Upper lobe of right lung (tissue), 1 donor: Measurements from ENCODE around the gene SKOR1. TPM values are rescaled to one million over a fixed set of nuclear protein-coding genes. Genes with fewer than 3 reads are reported as not detected.

Source experiments
- ATAC-seq: fragments of 200-7000 bp; cut with Tn5 transposase; one replicate; pipeline ENCODE4 v1.9.1; 2020; ENCODE audit warnings: mild to moderate bottlenecking, moderate library complexity
- DNase-seq: peaks from one replicate; pipeline ENCODE4 v3.0.0-alpha.2; 2020
- H3K27ac ChIP-seq: fragments of 200-600 bp; one replicate; pipeline ENCODE4 v1.8.0; 2022
- H3K27me3 ChIP-seq: fragments of 200-600 bp; one replicate; pipeline ENCODE4 v1.8.0; 2022; ENCODE audit warnings: mild to moderate bottlenecking
- H3K36me3 ChIP-seq: fragments of 200-600 bp; one replicate; pipeline ENCODE4 v1.8.0; 2022
- H3K4me1 ChIP-seq: fragments of 200-600 bp; one replicate; pipeline ENCODE4 v1.8.0; 2022
- H3K4me3 ChIP-seq: fragments of 200-600 bp; one replicate; pipeline ENCODE4 v1.8.0; 2022; ENCODE audit warnings: mild to moderate bottlenecking
- H3K9me3 ChIP-seq: fragments of 200-600 bp; one replicate; pipeline ENCODE4 v1.8.0; 2022
- intact Hi-C: fragments of 100-400 bp; cut with DNase I; formaldehyde crosslinking; loops from one replicate; pipeline ENCODE4 v1.11.0; 2022
- total RNA-seq: library from RNA; stranded (reverse); fragmentation: NEBNext Ultra II Directional; extraction: Animal tissue kit (Norgen Biotek cat#: 25700); gene quantifications from one replicate; pipeline ENCODE4 v1.2.1, GENCODE V29; 2021
- TF ChIP-seq, protein P1 (sequence below): fragments of 200-600 bp; IDR thresholded peaks from one replicate; pipeline ENCODE4 v1.8.0; 2022; ENCODE audit warnings: antibody characterized with exemption
- donor health status: DM: no; HTN: yes; CAD: no; lungs with severe emphysema.

Gene SKOR1
- total RNA-seq, 1 donor from 2014 or later: 0.52 TPM

DNA sequence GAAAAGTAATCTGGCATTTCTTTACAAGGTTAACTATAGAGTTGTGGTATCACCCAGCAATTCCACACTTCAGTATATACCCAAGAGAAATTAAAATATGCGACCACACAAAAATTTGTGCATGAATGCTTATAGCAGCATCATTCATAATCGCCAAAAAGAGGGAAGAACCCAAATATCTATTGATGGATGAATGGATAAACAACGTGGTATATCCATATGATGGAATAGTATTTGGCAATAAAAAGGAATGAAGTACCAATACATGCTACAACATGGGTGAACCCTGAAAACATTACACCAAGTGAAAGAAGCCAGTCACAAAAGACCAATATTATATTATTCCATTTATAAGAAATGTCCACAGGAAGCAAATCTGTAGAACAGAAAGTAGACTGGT, 8.6 kb upstream of the SKOR1 start:
- no peaks in the 10 kb centered on the region for H3K36me3 ChIP-seq
- intact Hi-C loops: no loop called here
- H3K27ac ChIP-seq: no peak overlapping the region
- no peak for ATAC-seq
- no peaks in the 10 kb centered on the region for H3K9me3 ChIP-seq
- DNase-seq: no peak
- peaks cover 27% of the 10 kb centered on the region for H3K27me3 ChIP-seq
- TF ChIP-seq, protein P1, sequence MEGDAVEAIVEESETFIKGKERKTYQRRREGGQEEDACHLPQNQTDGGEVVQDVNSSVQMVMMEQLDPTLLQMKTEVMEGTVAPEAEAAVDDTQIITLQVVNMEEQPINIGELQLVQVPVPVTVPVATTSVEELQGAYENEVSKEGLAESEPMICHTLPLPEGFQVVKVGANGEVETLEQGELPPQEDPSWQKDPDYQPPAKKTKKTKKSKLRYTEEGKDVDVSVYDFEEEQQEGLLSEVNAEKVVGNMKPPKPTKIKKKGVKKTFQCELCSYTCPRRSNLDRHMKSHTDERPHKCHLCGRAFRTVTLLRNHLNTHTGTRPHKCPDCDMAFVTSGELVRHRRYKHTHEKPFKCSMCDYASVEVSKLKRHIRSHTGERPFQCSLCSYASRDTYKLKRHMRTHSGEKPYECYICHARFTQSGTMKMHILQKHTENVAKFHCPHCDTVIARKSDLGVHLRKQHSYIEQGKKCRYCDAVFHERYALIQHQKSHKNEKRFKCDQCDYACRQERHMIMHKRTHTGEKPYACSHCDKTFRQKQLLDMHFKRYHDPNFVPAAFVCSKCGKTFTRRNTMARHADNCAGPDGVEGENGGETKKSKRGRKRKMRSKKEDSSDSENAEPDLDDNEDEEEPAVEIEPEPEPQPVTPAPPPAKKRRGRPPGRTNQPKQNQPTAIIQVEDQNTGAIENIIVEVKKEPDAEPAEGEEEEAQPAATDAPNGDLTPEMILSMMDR: no peak
- H3K4me3 ChIP-seq: no peak overlapping the region
- no peaks in the 10 kb centered on the region for H3K4me1 ChIP-seq

- H3K9me3 ChIP-seq: no peaks in the 10 kb centered on the region
- no peak overlapping the region for H3K27ac ChIP-seq
- intact Hi-C loops: no loop called here
- TF ChIP-seq, protein P1: no peak
- H3K4me3 ChIP-seq: no peak overlapping the region
- H3K27me3 ChIP-seq: peaks cover 45% of the 10 kb centered on the region
- DNase-seq (no peak), ATAC-seq (no peak)
- no peaks in the 10 kb centered on the region for H3K36me3 ChIP-seq
- no peaks in the 10 kb centered on the region for H3K4me1 ChIP-seq
Measured at GRCh38 chr15:67818464-67818863, 6.8 kb upstream of the SKOR1 start.

GRCh38 chr15:67819636-67820035, 5.7 kb upstream of the SKOR1 start:
- intact Hi-C loops: no loop called here
- Histone ChIP-seq H3K4me3 (no peak overlapping the region), H3K4me1 (no peaks in the 10 kb centered on the region), H3K36me3 (no peaks in the 10 kb centered on the region), H3K9me3 (no peaks in the 10 kb centered on the region), H3K27ac (no peak overlapping the region), H3K27me3 (peaks cover 57% of the 10 kb centered on the region)
- ATAC-seq (no peak), DNase-seq (no peak)
- TF ChIP-seq, protein P1: no peak

GRCh38 chr15:67820122-67820991, 5.0 kb upstream of the SKOR1 start:
- ATAC-seq: no peak
- TF ChIP-seq, protein P1: no peak
- Histone ChIP-seq H3K4me3 (no peak overlapping the region), H3K27ac (no peak overlapping the region), H3K9me3 (no peaks in the 10 kb centered on the region), H3K36me3 (no peaks in the 10 kb centered on the region), H3K4me1 (peaks cover 4% of the 10 kb centered on the region), H3K27me3 (peaks cover 64% of the 10 kb centered on the region)
- DNase-seq: no peak
- intact Hi-C loops: no loop called here

GRCh38 chr15:67820992-67821783, 4.1 kb upstream of the SKOR1 start:
- H3K27me3 ChIP-seq: peaks cover 72% of the 10 kb centered on the region
- intact Hi-C loops: no loop called here
- ATAC-seq (peak; percentile 76), DNase-seq (peak; percentile 76)
- no peak overlapping the region for H3K4me3 ChIP-seq
- H3K36me3 ChIP-seq: no peaks in the 10 kb centered on the region
- no peak overlapping the region for H3K27ac ChIP-seq
- peaks cover 10% of the 10 kb centered on the region for H3K4me1 ChIP-seq
- H3K9me3 ChIP-seq: no peaks in the 10 kb centered on the region
- TF ChIP-seq, protein P1: no peak
